Tibial nerve (tissue), 4 donors: Measurements from ENCODE around the gene RAP1B. TPM values are rescaled to one million over a fixed set of nuclear protein-coding genes. Genes with fewer than 3 reads are reported as not detected.
A peak's percentile ranks its signal among the peaks of the same experiment; 100 is the strongest.

ENCODE experiments used
- DNase-seq, 2 donors: peaks; one replicate each; pipeline ENCODE4 v3.0.0-alpha.2; 2019; ENCODE audit warnings: low spot score in 2 of 2
- H3K27ac ChIP-seq, 4 donors: fragments of 200-600 bp; sonication (generic) in 3 of 4; one replicate each; pipeline ENCODE4 v1.5.1; 2017 to 2019; ENCODE audit warnings: mild to moderate bottlenecking in 1 of 4
- H3K27me3 ChIP-seq, 2 donors: fragments of 200-600 bp; sonication (generic) in 1 of 2; one replicate each; pipeline versions ENCODE4 v1.5.1 to v1.6.0; 2017 to 2019
- H3K36me3 ChIP-seq, 3 donors: fragments of 200-600 bp; sonication (generic); one replicate each; pipeline ENCODE4 v1.5.1; 2018 to 2019
- H3K4me1 ChIP-seq, 4 donors: fragments of 200-600 bp; sonication (generic) in 3 of 4; one replicate each; pipeline ENCODE4 v1.5.1; 2017 to 2019
- H3K4me3 ChIP-seq, 4 donors: fragments of 200-600 bp; sonication (generic) in 3 of 4; one replicate each; pipeline ENCODE4 v1.5.1; 2017 to 2019; ENCODE audit warnings: mild to moderate bottlenecking in 1 of 4, moderate library complexity in 1 of 4
- H3K9me3 ChIP-seq, 4 donors: fragments of 200-600 bp; sonication (generic) in 3 of 4; one replicate each; pipeline ENCODE4 v1.5.1; 2017 to 2019
- EP300 ChIP-seq, 2 donors: sonication (generic); formaldehyde crosslinking; IDR thresholded peaks; one replicate each; pipeline ENCODE4 v1.6.1; 2017; ENCODE audit warnings: antibody characterized with exemption in 2 of 2, mild to moderate bottlenecking in 1 of 2
- POLR2A ChIP-seq, 2 donors: fragments of 450-650 bp; IDR thresholded peaks; one replicate each; pipeline ENCODE4 v1.6.1; 2017; ENCODE audit warnings: antibody characterized with exemption in 2 of 2, mild to moderate bottlenecking in 2 of 2, moderate library complexity in 2 of 2
- WGBS, 2 donors: methylation state at CpG; one replicate each; pipeline ENCODE4 v1.1.5; 2018; 5-methylcytosine and 5-hydroxymethylcytosine counted together
- total RNA-seq, 4 donors: library from RNA; depleted of rRNA; stranded (reverse); fragments of >200 nt; gene quantifications; one replicate each; pipeline ENCODE4 v1.1.0, GENCODE V29; 2016
- TF ChIP-seq, protein P1 (sequence below), 5 experiments: fragments of 200-600 bp in 3 of 5; fragments of 450-650 bp in 2 of 5; sonication (generic) in 3 of 5; IDR thresholded peaks; one replicate each; pipeline ENCODE4 v1.5.1; 2016 to 2019; ENCODE audit warnings: antibody characterized with exemption in 5 of 5, mild to moderate bottlenecking in 3 of 5, moderate library complexity in 2 of 5

The RAP1B gene
- total RNA-seq, 4 donors from 2014 or later: 117 to 194 (median 161) TPM

DNA sequence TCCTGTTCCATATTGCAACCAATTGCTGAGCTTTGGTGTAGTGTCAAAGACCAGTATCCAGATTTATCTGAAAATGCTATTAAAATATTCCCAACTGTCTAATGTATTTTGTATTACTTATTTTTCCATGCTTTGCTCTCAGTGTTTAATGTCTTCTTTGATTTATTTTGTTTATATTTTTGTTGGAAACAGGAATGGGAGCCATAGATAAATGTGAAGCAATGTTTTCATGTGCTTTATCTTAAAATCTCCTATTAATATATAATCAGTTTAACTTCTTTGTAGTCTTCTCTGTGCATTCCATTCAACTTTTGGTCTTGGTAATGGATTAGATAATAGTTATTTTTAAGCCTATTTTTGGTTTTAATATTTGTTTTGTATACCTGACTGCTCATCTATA is 8.8 kb downstream of the RAP1B start:
- TF ChIP-seq, protein P1, sequence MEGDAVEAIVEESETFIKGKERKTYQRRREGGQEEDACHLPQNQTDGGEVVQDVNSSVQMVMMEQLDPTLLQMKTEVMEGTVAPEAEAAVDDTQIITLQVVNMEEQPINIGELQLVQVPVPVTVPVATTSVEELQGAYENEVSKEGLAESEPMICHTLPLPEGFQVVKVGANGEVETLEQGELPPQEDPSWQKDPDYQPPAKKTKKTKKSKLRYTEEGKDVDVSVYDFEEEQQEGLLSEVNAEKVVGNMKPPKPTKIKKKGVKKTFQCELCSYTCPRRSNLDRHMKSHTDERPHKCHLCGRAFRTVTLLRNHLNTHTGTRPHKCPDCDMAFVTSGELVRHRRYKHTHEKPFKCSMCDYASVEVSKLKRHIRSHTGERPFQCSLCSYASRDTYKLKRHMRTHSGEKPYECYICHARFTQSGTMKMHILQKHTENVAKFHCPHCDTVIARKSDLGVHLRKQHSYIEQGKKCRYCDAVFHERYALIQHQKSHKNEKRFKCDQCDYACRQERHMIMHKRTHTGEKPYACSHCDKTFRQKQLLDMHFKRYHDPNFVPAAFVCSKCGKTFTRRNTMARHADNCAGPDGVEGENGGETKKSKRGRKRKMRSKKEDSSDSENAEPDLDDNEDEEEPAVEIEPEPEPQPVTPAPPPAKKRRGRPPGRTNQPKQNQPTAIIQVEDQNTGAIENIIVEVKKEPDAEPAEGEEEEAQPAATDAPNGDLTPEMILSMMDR (IDR thresholded peaks at IDR 0.05): no peak
- TF ChIP-seq EP300 (IDR thresholded peaks at IDR 0.05): no peak
- TF ChIP-seq POLR2A (IDR thresholded peaks at IDR 0.05): no peak
- Histone ChIP-seq H3K27ac (peak overlapping the region in 1 of 4 donors; percentile 9), H3K36me3 (no peaks in the 10 kb centered on the region), H3K27me3 (no peaks in the 10 kb centered on the region), H3K4me1 (peaks cover 0 to 95% (median 79%) of the 10 kb centered on the region in 4 donors), H3K4me3 (no peak overlapping the region), H3K9me3 (no peaks in the 10 kb centered on the region)
- DNase-seq: no peak

DNA sequence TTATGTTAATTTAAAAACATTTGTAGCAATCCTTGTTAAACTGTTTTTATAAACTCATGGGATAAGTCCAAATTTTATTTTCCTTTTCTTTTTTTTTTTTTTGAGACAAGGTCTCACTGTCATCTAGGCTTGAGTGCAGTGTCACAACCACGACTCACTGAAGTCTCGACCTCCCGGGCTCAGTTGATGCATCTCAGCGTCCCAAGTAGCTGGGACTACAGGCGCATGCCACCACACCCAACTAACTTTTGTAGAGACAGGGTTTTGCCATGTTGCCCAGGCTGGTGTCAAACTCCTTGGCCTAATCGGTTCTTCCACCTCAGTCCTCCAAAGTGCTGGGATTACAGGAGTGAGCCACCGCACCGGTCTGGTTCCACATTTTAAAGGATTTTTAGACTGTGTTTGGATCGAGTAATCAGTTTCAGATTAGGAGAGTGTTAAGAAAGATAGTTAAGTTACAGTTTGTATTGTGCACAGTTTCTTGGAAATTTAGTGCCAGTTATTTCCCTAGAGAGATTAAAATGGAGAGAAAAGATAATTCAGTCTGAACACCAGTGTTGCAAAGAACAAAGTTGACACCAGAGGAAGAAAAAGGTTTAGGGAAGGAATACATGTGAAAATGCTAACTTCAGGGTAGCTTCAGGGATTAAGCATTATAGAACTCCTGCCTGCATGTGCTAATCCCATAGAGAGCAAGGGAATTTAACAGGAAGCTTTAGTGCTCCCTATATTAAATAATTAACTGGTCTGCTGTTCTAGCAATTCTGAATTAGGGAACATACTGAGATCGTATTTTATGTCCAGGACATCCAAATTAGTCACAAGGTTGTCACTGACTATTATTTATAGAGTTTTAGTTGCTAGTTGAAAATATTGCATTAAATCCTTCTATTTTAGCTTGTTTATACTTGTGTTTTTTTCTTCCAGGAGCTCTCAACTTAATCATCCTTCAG is 10.1 kb downstream of the RAP1B start:
- peak overlapping the region in 1 of 4 donors; percentile 52 for H3K27ac ChIP-seq
- no peaks in the 10 kb centered on the region for H3K9me3 ChIP-seq
- H3K27me3 ChIP-seq: no peaks in the 10 kb centered on the region
- H3K4me3 ChIP-seq: no peak overlapping the region
- H3K36me3 ChIP-seq: peaks cover 0 to 4% (median 0%) of the 10 kb centered on the region in 3 donors
- DNase-seq: no peak
- WGBS, 2 donors: 76 to 84% methylated on average over 10 of the region's 10 CpGs
- TF ChIP-seq EP300 (IDR thresholded peaks at IDR 0.05) (no peak), POLR2A (IDR thresholded peaks at IDR 0.05) (no peak)
- TF ChIP-seq, protein P1 (IDR thresholded peaks at IDR 0.05): no peak
- H3K4me1 ChIP-seq: peaks cover 0 to 91% (median 67%) of the 10 kb centered on the region in 4 donors

DNA sequence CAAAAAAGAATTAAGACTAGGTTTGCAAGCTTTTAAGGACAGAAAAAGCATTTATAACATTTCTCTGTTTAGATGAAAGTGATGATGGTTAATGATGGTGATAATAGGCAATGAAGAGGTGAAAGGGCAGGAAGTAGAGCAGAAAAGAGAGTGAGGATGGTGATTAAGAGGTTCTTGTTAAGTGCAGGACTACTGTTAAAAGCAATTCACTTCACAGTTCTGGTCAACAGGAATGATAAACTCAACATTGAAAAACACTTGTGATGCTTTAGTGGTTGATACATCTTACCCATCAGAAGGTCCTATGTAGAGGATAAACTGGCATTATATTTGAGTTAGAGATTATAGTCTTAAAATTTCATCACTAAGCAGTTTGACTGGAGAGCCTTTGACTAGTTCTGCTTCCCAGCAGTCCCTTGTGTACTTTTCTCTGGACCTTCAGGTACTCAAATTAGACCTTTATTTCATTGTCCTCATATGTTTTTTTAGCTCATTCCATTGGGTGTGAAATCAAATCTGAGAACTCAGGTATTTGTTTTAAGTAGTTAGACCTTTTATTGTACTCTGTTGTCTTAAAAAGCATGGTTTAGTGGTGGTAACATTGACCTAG is 10.9 kb downstream of the RAP1B start:
- no peaks in the 10 kb centered on the region for H3K27me3 ChIP-seq
- no peak overlapping the region for H3K4me3 ChIP-seq
- TF ChIP-seq, protein P1 (IDR thresholded peaks at IDR 0.05): no peak
- no peak for TF ChIP-seq EP300 (IDR thresholded peaks at IDR 0.05)
- no peaks in the 10 kb centered on the region for H3K9me3 ChIP-seq
- no peak for DNase-seq
- H3K36me3 ChIP-seq: peaks cover 0 to 6% (median 0%) of the 10 kb centered on the region in 3 donors
- peak overlapping the region in 1 of 4 donors; percentile 52 for H3K27ac ChIP-seq
- peaks cover 0 to 85% (median 61%) of the 10 kb centered on the region in 4 donors for H3K4me1 ChIP-seq

DNA sequence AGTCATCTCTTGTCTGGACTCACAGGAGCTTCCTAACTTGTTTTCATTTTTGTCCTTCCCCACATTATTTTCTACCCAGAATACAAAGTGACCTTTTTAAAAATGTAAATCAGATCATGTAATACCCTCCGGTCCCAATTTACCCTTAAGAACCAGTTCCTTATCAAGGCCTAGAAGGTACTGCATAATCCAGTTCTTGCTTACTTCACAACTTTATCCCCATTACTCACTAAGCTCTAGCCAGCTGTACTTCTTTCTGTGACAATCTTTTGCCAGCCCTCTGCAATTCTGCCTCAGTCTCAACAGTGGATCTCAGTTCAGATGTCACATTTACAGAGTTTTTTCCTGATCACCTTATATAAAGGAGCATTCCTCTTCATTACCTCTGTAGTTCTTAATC is 11.6 kb downstream of the RAP1B start:
- peaks cover 0 to 78% (median 57%) of the 10 kb centered on the region in 4 donors for H3K4me1 ChIP-seq
- H3K36me3 ChIP-seq: peaks cover 0 to 12% (median 0%) of the 10 kb centered on the region in 3 donors
- H3K27ac ChIP-seq: peak overlapping the region in 1 of 4 donors; percentile 52
- 54 to 55% methylated on average over 1 of the region's 1 CpG for WGBS, 2 donors
- TF ChIP-seq EP300 (IDR thresholded peaks at IDR 0.05): no peak
- TF ChIP-seq POLR2A (IDR thresholded peaks at IDR 0.05): no peak
- TF ChIP-seq, protein P1 (IDR thresholded peaks at IDR 0.05): no peak
- H3K9me3 ChIP-seq: no peaks in the 10 kb centered on the region
- no peaks in the 10 kb centered on the region for H3K27me3 ChIP-seq
- DNase-seq: no peak
- H3K4me3 ChIP-seq: no peak overlapping the region

DNA sequence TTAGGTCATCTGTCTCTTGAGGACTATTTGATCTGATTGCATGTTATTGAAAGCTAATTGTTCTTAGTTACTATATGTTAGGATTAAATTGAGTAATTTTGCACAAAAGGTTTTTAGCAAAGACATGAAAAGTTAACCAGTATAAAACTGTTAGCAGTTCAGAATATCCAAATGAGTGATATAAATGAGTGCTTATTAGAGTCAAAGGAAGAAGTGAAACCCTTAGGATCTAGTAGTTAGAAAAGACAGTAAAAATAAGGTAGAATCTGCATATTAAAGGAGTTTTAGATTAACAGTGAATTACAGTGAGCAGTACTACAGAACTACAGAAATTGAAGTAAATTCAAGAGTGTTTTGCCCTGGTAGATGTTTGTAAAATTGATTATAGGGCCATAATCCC is 12.4 kb downstream of the RAP1B start:
- peaks cover 0 to 20% (median 0%) of the 10 kb centered on the region in 3 donors for H3K36me3 ChIP-seq
- no peak for DNase-seq
- H3K27me3 ChIP-seq: no peaks in the 10 kb centered on the region
- H3K4me1 ChIP-seq: peaks cover 0 to 70% (median 50%) of the 10 kb centered on the region in 4 donors
- no peak overlapping the region for H3K27ac ChIP-seq
- TF ChIP-seq POLR2A (IDR thresholded peaks at IDR 0.05): no peak
- TF ChIP-seq, protein P1 (IDR thresholded peaks at IDR 0.05): no peak
- no peak for TF ChIP-seq EP300 (IDR thresholded peaks at IDR 0.05)
- peaks cover 0 to 5% (median under 1%) of the 10 kb centered on the region in 4 donors for H3K9me3 ChIP-seq
- H3K4me3 ChIP-seq: no peak overlapping the region
